D721Med (cell line): ENCODE measurements around the gene RAB27A.

Source experiments
- DNase-seq: peaks from one replicate; pipeline ENCODE4 v3.0.0; 2011; ENCODE audit warnings: low spot score; ENCODE audit not compliant: insufficient read length
- FAIRE-seq: peaks from 2 replicates; lab custom pipeline; 2011; peaks lifted over from hg19 to GRCh38; lab: Jason Lieb, UNC
- TF ChIP-seq, protein P1 (sequence below): IDR thresholded peaks from 2 replicates; pipeline ENCODE4 v1.5.1; 2012; ENCODE audit warnings: mild to moderate bottlenecking, control low read depth; ENCODE audit not compliant: insufficient read depth; ENCODE audit errors: missing control alignments

RAB27A gene

DNA sequence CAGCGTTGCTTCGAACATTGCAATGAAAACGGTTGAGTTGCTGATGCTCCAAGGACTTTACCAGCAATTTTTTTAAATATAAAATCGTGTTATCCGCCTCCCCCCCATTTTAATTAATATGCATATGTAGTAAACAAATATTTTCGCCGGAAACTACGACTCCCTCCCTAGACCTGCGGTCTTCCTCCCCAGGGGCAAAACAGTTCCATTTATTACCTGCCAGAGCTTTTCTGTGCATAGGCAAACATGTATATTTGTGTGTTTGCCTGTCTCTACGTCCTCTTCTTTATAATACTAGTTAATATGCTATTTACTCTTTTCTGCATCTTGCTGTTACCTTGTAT lies 92.3 kb downstream of the RAB27A start:
- DNase-seq (no peak), FAIRE-seq (no peak)
- TF ChIP-seq, protein P1, sequence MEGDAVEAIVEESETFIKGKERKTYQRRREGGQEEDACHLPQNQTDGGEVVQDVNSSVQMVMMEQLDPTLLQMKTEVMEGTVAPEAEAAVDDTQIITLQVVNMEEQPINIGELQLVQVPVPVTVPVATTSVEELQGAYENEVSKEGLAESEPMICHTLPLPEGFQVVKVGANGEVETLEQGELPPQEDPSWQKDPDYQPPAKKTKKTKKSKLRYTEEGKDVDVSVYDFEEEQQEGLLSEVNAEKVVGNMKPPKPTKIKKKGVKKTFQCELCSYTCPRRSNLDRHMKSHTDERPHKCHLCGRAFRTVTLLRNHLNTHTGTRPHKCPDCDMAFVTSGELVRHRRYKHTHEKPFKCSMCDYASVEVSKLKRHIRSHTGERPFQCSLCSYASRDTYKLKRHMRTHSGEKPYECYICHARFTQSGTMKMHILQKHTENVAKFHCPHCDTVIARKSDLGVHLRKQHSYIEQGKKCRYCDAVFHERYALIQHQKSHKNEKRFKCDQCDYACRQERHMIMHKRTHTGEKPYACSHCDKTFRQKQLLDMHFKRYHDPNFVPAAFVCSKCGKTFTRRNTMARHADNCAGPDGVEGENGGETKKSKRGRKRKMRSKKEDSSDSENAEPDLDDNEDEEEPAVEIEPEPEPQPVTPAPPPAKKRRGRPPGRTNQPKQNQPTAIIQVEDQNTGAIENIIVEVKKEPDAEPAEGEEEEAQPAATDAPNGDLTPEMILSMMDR, result no peak

DNA sequence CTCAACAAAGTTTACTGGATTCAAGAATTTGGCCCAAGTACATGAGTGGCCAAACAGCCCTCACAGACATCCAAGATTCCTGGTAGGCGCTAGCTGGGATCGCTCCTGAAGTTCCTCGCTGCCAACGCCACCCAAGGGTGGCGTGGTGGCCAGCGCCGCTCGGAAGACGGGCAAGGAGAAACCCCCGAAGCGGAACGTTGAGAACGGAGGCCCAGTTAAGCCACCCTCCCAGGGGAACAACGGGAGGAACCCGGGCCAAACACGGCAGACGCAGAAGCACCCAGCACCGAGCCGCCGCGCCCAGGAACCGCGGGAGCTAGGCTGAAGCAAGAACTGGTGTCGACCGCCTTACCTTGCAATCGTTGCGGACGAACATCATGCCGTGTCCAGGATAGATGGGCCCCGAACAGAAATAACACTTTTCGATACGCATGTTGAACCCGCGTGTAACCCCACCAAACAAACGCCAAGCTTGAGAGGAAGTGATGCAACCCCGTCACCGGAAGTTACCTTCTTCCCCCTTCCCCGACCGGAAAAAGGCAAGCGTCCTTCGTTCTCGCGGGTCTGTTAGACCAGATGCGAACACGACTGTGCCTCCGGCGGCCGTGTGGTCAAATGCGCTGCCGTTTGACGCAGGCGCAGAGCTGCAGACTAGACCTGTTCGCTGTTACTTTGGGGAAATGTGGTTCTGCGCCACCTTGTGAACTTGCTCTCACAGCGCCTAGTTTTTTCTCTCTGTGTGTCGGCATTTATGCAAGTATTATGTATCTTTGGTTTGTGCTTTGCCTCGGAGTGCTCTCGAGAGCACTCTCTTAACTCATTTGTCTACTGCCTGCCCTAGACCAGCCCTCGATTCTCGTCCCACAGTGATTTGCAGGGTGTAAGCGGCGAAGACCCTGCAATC lies 92.9 kb downstream of the RAB27A start, which contains the start of gene RSL24D1:
TSS of gene RSL24D1 (minus strand) at position 484 of the 904 bp plus-strand sequence. CDS start at position 433, 51 bp downstream.
- DNase-seq (peak; percentile 52), FAIRE-seq (peak; percentile 92)
- TF ChIP-seq, protein P1, result peak; percentile 54

DNA sequence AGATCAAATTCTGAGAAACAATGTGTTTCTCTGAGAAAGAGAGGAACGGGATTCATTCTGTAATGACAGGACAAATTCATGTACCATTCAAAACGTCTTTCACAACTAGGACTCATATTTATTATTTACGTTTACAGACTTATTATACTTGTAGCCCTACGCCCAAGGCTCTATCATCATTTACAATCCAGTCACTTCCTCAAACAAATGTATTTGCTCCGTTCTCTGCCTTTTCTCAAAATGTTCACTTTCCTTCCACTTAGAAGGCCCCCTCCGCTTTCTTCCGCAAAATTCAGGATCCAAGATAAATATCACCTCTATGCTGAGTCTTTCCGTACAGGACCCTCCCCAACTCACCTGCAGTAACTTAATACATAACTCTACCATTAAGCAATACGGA lies 93.6 kb downstream of the RAB27A start:
- FAIRE-seq, result no peak
- no peak for DNase-seq
- TF ChIP-seq, protein P1, result no peak

DNA sequence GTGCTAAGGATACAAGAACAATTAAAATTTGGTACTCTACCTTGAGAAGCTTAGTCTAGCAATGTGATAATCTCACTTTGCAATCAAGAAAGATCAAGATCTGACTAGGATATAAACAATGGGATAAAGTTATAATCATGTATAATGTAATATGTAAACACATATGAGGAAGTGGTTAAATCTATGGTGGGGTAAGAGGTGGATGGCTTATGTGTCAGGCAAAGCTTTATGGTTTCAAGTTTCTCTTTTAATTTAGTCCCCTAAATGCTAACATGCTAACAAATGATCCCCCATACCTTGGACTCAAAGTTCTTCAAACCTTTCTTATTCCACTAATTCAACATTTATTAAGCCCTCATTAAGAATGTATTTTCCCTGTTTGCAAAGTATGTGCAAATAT lies 95.4 kb downstream of the RAB27A start:
- FAIRE-seq, result peak; percentile 51
- DNase-seq, result no peak
- TF ChIP-seq, protein P1, result no peak

DNA sequence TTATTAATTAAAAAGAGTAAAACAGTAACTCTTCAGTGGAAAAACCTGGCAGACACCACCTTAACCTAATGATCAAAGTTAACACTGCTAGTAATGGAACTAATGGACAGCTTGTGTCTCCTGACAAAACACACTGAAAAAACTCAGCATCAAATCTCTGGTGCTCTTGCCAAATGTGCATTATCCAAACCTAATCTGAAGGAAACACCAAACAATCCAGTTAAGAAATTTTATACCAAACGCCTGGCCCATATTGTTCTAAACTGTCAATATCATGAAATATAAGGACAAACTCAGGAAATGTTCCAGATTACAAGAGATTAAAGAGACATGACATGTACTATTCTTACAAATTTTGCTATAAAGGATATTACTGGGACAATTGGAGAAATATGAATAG lies 103.3 kb downstream of the RAB27A start:
- FAIRE-seq (no peak), DNase-seq (no peak)
- TF ChIP-seq, protein P1, result no peak

DNA sequence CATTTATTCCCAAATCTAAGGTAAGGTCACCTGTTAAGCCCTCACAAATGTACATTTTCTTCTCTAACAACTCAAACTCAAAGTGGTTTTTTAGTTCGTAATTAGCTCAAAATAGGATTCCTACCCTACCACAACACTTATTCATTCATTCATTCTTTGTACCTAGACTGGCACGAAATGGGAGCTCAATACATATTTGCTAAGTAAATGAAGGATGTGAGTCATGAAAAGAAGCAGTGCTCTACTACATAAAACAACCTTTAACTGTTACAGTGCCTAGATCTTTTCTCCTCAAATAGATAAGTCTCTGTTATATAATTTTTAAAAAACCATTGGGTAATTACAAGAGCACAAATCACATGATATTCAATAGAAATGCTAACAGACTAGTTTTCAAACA lies 105.9 kb downstream of the RAB27A start:
- TF ChIP-seq, protein P1, result no peak
- DNase-seq (no peak), FAIRE-seq (no peak)

DNA sequence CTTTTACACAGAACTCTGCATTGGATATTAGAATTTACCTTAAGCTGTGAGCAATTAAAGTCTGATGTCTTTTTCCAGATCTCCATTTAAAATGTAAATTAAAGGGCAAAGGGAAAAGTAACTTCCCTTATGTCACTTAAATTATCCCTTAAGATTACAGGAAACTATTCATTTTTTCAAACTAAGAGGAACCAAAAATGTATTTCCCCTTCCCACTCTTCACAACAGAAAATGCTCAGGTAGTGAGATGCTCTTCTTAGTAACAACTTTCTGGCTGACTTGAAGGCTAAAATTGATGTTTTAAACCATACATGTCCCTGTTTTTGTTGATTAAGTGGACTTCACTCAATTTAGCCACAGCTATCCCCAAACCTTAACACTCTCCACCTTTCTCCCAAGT lies 110.5 kb downstream of the RAB27A start:
- TF ChIP-seq, protein P1, result no peak
- FAIRE-seq (no peak), DNase-seq (no peak)
